HepG2 (cell line): ENCODE results near the gene RHBDD2. TPM values are rescaled to one million over a fixed set of nuclear protein-coding genes. Genes with fewer than 3 reads are reported as not detected.

Source experiments
- CBX1 ChIP-seq: IDR thresholded peaks from one replicate; pipeline ENCODE4 v1.6.1; 2016; ENCODE audit warnings: antibody characterized with exemption, low read depth
- ELF4 ChIP-seq: sonication (generic); formaldehyde crosslinking; IDR thresholded peaks from 2 replicates; pipeline ENCODE4 v1.5.0; 2020; ENCODE audit warnings: missing genetic modification reagents, mild to moderate bottlenecking, moderate library complexity, borderline replicate concordance
- ERF ChIP-seq: IDR thresholded peaks from 2 replicates; pipeline ENCODE4 v1.6.1; 2018; ENCODE audit warnings: missing biosample characterization, missing genetic modification reagents
- MAFG ChIP-seq: sonication (generic); formaldehyde crosslinking; IDR thresholded peaks from 2 replicates; pipeline ENCODE4 v1.5.1; 2020; ENCODE audit warnings: mild to moderate bottlenecking, missing genetic modification reagents
- MEF2D ChIP-seq: sonication (generic); formaldehyde crosslinking; IDR thresholded peaks from 2 replicates; pipeline ENCODE4 v1.5.1; 2020; ENCODE audit warnings: mild to moderate bottlenecking, missing genetic modification reagents
- MIER3 ChIP-seq: IDR thresholded peaks from 2 replicates; pipeline ENCODE4 v1.6.1; 2016; ENCODE audit warnings: missing compliant biosample characterization, borderline replicate concordance
- ONECUT2 ChIP-seq: sonication (generic); formaldehyde crosslinking; IDR thresholded peaks from 2 replicates; pipeline ENCODE4 v1.4.0; 2020; ENCODE audit warnings: missing genetic modification reagents
- SAP130 ChIP-seq: IDR thresholded peaks from 2 replicates; pipeline ENCODE4 v1.6.1; 2016; ENCODE audit warnings: low read depth
- YEATS2 ChIP-seq: sonication (generic); formaldehyde crosslinking; IDR thresholded peaks from 2 replicates; pipeline ENCODE4 v1.4.0; 2020; ENCODE audit warnings: missing genetic modification reagents, borderline replicate concordance
- ZBTB38 ChIP-seq: sonication (generic); formaldehyde crosslinking; IDR thresholded peaks from 2 replicates; pipeline ENCODE4 v1.5.1; 2020; ENCODE audit warnings: mild to moderate bottlenecking, missing genetic modification reagents
- ZFAT ChIP-seq: sonication (generic); formaldehyde crosslinking; conservative IDR thresholded peaks from 2 replicates; pipeline ENCODE4 v1.8.1; 2023; ENCODE audit warnings: missing genetic modification reagents, inconsistent platforms
- ZNF225 ChIP-seq: sonication (generic); formaldehyde crosslinking; IDR thresholded peaks from 2 replicates; pipeline ENCODE4 v1.4.0; 2020; ENCODE audit warnings: mild to moderate bottlenecking, missing genetic modification reagents
- ZNF354B ChIP-seq: sonication (generic); formaldehyde crosslinking; IDR thresholded peaks from 2 replicates; pipeline ENCODE4 v1.8.0; 2022; ENCODE audit warnings: mild to moderate bottlenecking, missing genetic modification reagents
- ZNF484 ChIP-seq: sonication (generic); formaldehyde crosslinking; IDR thresholded peaks from 2 replicates; pipeline ENCODE4 v1.5.1; 2020; ENCODE audit warnings: mild to moderate bottlenecking, low read depth, missing genetic modification reagents, borderline replicate concordance
- ZNF549 ChIP-seq: sonication (generic); formaldehyde crosslinking; IDR thresholded peaks from 2 replicates; pipeline ENCODE4 v1.5.0; 2020; ENCODE audit warnings: missing genetic modification reagents
- ZNF83 ChIP-seq: sonication (generic); formaldehyde crosslinking; IDR thresholded peaks from 2 replicates; pipeline ENCODE4 v1.4.0; 2020; ENCODE audit warnings: missing genetic modification reagents, mild to moderate bottlenecking, borderline replicate concordance
- polyA plus RNA-seq, 8 experiments: library from polyadenylated mRNA; depleted of rRNA in 3 of 8; stranded (reverse) in 7 of 8; unstranded in 1 of 8; fragments of >200 nt; fragmentation: Illumina TruSeq in 4 of 8; extraction: Trizol in 4 of 8; gene quantifications; 2 replicates each; pipeline versions ENCODE4 v1.2.1 to v1.2.3, GENCODE V29; 2011 to 2016; ENCODE audit warnings: low read depth in 4 of 8, missing spikeins in 1 of 8, mixed read lengths in 1 of 8; ENCODE audit not compliant: insufficient read depth in 1 of 8
- total RNA-seq, 5 experiments: library from RNA; depleted of rRNA; stranded (reverse); fragments of >200 nt; fragmentation: Illumina TruSeq; extraction: Trizol; gene quantifications; 2 replicates each; pipeline ENCODE4 v1.2.3, GENCODE V29; 2016; ENCODE audit warnings: low read depth in 1 of 5
- TF ChIP-seq, protein P1 (sequence below): sonication (generic); formaldehyde crosslinking; IDR thresholded peaks from 2 replicates; pipeline ENCODE4 v1.4.0; 2020; ENCODE audit warnings: missing genetic modification reagents
- TF ChIP-seq, protein P2 (sequence below): sonication (generic); formaldehyde crosslinking; IDR thresholded peaks from 2 replicates; pipeline ENCODE4 v1.8.0; 2022; ENCODE audit warnings: mild to moderate bottlenecking, missing genetic modification reagents, moderate library complexity
- TF ChIP-seq, protein P3 (sequence below): sonication (generic); formaldehyde crosslinking; conservative IDR thresholded peaks from 2 replicates; pipeline ENCODE4 v1.5.0; 2020; ENCODE audit warnings: missing genetic modification reagents
- TF ChIP-seq, protein P4 (sequence below): IDR thresholded peaks from 2 replicates; pipeline ENCODE4 v1.6.1; 2016; ENCODE audit warnings: missing genetic modification reagents, missing compliant biosample characterization
- TF ChIP-seq, protein P5 (sequence below): sonication (generic); formaldehyde crosslinking; IDR thresholded peaks from 2 replicates; pipeline ENCODE4 v1.4.0; 2020; ENCODE audit warnings: missing genetic modification reagents, borderline replicate concordance

The RHBDD2 gene
- total and polyA plus RNA-seq, 2 of the 13 experiments (the other 11 are each of a cell fraction or from before 2014, with no cell fraction given): 23.1 to 26.4 TPM

DNA sequence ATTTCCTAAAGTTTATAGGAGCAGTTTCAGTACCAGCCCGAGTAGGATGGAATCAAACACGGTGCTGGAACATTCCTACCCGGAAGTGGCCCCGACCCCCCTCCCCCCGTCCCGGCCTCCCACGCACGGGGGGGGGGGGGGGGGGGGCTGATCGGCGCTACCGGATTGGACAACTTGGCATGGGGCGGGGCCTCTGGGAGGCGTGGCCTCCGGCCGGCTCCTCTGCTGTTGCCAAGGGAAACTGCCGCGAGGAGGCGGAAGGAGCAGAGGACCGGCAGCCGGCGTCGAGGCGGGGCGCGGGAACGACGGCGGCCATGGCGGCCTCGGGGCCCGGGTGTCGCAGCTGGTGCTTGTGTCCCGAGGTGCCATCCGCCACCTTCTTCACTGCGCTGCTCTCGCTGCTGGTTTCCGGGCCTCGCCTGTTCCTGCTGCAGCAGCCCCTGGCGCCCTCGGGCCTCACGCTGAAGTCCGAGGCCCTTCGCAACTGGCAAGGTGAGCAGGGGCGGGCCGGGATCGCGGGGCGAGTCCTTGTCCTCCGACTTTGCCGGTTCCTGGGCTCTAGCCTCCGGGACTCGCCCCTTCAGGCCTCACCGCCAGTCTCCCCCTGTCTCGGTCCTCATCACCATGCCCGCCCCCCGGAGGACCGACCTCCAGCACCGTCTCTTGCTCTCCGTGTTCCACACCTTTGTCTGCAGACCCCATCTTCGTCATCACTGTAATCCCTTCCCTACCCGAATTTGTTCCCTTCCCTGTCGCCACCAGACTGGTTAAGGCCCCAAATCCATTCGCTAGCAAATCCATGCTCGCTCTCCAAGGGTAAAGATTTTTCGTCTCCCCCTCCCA is at the start of gene RHBDD2 (continued):
- TF ChIP-seq YEATS2 (CRISPR knock-in tag) (no peak), ZNF225 (CRISPR knock-in tag) (0 out of 2 replicates have a peak, but pooled peaks have one; percentile 31), ZNF83 (CRISPR knock-in tag) (0 out of 2 replicates have a peak, but pooled peaks have one; percentile 50), ZNF484 (CRISPR knock-in tag) (no peak), ZNF549 (CRISPR knock-in tag) (no peak), MEF2D (CRISPR knock-in tag) (no peak), CBX1 (peak; percentile 62), ONECUT2 (no peak), SAP130 (peak; percentile 98), MIER3 (CRISPR knock-in tag) (no peak), ERF (CRISPR knock-in tag) (no peak; the same call in 1 of the 2 replicates), ELF4 (CRISPR knock-in tag) (no peak), ZNF354B (CRISPR knock-in tag) (no peak), ZBTB38 (peak; percentile 88), ZFAT (no peak), MAFG (CRISPR knock-in tag) (no peak)
- TF ChIP-seq, protein P1, sequence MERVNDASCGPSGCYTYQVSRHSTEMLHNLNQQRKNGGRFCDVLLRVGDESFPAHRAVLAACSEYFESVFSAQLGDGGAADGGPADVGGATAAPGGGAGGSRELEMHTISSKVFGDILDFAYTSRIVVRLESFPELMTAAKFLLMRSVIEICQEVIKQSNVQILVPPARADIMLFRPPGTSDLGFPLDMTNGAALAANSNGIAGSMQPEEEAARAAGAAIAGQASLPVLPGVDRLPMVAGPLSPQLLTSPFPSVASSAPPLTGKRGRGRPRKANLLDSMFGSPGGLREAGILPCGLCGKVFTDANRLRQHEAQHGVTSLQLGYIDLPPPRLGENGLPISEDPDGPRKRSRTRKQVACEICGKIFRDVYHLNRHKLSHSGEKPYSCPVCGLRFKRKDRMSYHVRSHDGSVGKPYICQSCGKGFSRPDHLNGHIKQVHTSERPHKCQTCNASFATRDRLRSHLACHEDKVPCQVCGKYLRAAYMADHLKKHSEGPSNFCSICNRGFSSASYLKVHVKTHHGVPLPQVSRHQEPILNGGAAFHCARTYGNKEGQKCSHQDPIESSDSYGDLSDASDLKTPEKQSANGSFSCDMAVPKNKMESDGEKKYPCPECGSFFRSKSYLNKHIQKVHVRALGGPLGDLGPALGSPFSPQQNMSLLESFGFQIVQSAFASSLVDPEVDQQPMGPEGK (CRISPR knock-in tag): peak; percentile 90
- TF ChIP-seq, protein P2, sequence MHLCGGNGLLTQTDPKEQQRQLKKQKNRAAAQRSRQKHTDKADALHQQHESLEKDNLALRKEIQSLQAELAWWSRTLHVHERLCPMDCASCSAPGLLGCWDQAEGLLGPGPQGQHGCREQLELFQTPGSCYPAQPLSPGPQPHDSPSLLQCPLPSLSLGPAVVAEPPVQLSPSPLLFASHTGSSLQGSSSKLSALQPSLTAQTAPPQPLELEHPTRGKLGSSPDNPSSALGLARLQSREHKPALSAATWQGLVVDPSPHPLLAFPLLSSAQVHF (CRISPR knock-in tag): no peak
- TF ChIP-seq, protein P3, sequence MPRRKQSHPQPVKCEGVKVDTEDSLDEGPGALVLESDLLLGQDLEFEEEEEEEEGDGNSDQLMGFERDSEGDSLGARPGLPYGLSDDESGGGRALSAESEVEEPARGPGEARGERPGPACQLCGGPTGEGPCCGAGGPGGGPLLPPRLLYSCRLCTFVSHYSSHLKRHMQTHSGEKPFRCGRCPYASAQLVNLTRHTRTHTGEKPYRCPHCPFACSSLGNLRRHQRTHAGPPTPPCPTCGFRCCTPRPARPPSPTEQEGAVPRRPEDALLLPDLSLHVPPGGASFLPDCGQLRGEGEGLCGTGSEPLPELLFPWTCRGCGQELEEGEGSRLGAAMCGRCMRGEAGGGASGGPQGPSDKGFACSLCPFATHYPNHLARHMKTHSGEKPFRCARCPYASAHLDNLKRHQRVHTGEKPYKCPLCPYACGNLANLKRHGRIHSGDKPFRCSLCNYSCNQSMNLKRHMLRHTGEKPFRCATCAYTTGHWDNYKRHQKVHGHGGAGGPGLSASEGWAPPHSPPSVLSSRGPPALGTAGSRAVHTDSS (CRISPR knock-in tag): no peak
- TF ChIP-seq, protein P4, sequence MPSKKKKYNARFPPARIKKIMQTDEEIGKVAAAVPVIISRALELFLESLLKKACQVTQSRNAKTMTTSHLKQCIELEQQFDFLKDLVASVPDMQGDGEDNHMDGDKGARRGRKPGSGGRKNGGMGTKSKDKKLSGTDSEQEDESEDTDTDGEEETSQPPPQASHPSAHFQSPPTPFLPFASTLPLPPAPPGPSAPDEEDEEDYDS (CRISPR knock-in tag): no peak
- TF ChIP-seq, protein P5, sequence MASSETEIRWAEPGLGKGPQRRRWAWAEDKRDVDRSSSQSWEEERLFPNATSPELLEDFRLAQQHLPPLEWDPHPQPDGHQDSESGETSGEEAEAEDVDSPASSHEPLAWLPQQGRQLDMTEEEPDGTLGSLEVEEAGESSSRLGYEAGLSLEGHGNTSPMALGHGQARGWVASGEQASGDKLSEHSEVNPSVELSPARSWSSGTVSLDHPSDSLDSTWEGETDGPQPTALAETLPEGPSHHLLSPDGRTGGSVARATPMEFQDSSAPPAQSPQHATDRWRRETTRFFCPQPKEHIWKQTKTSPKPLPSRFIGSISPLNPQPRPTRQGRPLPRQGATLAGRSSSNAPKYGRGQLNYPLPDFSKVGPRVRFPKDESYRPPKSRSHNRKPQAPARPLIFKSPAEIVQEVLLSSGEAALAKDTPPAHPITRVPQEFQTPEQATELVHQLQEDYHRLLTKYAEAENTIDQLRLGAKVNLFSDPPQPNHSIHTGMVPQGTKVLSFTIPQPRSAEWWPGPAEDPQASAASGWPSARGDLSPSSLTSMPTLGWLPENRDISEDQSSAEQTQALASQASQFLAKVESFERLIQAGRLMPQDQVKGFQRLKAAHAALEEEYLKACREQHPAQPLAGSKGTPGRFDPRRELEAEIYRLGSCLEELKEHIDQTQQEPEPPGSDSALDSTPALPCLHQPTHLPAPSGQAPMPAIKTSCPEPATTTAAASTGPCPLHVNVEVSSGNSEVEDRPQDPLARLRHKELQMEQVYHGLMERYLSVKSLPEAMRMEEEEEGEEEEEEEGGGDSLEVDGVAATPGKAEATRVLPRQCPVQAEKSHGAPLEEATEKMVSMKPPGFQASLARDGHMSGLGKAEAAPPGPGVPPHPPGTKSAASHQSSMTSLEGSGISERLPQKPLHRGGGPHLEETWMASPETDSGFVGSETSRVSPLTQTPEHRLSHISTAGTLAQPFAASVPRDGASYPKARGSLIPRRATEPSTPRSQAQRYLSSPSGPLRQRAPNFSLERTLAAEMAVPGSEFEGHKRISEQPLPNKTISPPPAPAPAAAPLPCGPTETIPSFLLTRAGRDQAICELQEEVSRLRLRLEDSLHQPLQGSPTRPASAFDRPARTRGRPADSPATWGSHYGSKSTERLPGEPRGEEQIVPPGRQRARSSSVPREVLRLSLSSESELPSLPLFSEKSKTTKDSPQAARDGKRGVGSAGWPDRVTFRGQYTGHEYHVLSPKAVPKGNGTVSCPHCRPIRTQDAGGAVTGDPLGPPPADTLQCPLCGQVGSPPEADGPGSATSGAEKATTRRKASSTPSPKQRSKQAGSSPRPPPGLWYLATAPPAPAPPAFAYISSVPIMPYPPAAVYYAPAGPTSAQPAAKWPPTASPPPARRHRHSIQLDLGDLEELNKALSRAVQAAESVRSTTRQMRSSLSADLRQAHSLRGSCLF (CRISPR knock-in tag): no peak
